ENCODE results near the gene KRTAP12-1.

The KRTAP12-1 gene

GRCh38 chr21:44644878-44645277 lies 37.1 kb downstream of the KRTAP12-1 start:
- Histone ChIP-seq H3F3A (ENCODE audit: low read depth) (no peaks in the 10 kb centered on the region), H3K9me2 (replicated peaks; ENCODE audit: low read depth, low read length) (no peaks in the 10 kb centered on the region), H3K27me3 (ENCODE audit: insufficient read depth, low read length, poor library complexity, severe bottlenecking) (no peaks in the 10 kb centered on the region), H3K4me2 (ENCODE audit: low read depth, low read length, poor library complexity, severe bottlenecking) (no peak overlapping the region), H3K9me3 (ENCODE audit: insufficient read depth, low read depth, low read length) (peaks cover 16% of the 10 kb centered on the region; the same call in 1 of the 2 replicates), H3K4me3 (ENCODE audit: low read length, poor library complexity, severe bottlenecking) (no peak overlapping the region), H2AFZ (ENCODE audit: low read length) (no peak overlapping the region), H3K9ac (ENCODE audit: low read depth, low read length, poor library complexity, severe bottlenecking) (no peak overlapping the region), H3K79me2 (ENCODE audit: insufficient read depth, low read length) (no peaks in the 10 kb centered on the region), H3K4me1 (ENCODE audit: insufficient read depth, low read length, poor library complexity, severe bottlenecking) (no peaks in the 10 kb centered on the region), H4K20me1 (ENCODE audit: insufficient read depth, low read length, poor library complexity, severe bottlenecking) (no peaks in the 10 kb centered on the region), H3K36me3 (ENCODE audit: insufficient read depth, low read length) (no peaks in the 10 kb centered on the region)
- TF ChIP-seq EZH2phosphoT487 (IDR thresholded peaks at IDR 0.05; ENCODE audit: borderline replicate concordance), result no peak
- TF ChIP-seq, protein P1, sequence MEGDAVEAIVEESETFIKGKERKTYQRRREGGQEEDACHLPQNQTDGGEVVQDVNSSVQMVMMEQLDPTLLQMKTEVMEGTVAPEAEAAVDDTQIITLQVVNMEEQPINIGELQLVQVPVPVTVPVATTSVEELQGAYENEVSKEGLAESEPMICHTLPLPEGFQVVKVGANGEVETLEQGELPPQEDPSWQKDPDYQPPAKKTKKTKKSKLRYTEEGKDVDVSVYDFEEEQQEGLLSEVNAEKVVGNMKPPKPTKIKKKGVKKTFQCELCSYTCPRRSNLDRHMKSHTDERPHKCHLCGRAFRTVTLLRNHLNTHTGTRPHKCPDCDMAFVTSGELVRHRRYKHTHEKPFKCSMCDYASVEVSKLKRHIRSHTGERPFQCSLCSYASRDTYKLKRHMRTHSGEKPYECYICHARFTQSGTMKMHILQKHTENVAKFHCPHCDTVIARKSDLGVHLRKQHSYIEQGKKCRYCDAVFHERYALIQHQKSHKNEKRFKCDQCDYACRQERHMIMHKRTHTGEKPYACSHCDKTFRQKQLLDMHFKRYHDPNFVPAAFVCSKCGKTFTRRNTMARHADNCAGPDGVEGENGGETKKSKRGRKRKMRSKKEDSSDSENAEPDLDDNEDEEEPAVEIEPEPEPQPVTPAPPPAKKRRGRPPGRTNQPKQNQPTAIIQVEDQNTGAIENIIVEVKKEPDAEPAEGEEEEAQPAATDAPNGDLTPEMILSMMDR (conservative IDR thresholded peaks at IDR 0.05; ENCODE audit: low read length), result no peak

- H3K4me3 ChIP-seq (ENCODE audit: low read length, poor library complexity, severe bottlenecking), result no peak overlapping the region
- H3K9ac ChIP-seq (ENCODE audit: low read depth, low read length, poor library complexity, severe bottlenecking), result no peak overlapping the region
- H3K79me2 ChIP-seq (ENCODE audit: insufficient read depth, low read length), result no peaks in the 10 kb centered on the region
- no peaks in the 10 kb centered on the region for H3K36me3 ChIP-seq (ENCODE audit: insufficient read depth, low read length)
- no peaks in the 10 kb centered on the region for H3K27me3 ChIP-seq (ENCODE audit: insufficient read depth, low read length, poor library complexity, severe bottlenecking)
- H3K4me1 ChIP-seq (ENCODE audit: insufficient read depth, low read length, poor library complexity, severe bottlenecking), result no peaks in the 10 kb centered on the region
- no peaks in the 10 kb centered on the region for H4K20me1 ChIP-seq (ENCODE audit: insufficient read depth, low read length, poor library complexity, severe bottlenecking)
- H3K4me2 ChIP-seq (ENCODE audit: low read depth, low read length, poor library complexity, severe bottlenecking), result no peak overlapping the region
- H3K9me3 ChIP-seq (ENCODE audit: insufficient read depth, low read depth, low read length), result peaks cover 16% of the 10 kb centered on the region; the same call in 1 of the 2 replicates
- no peaks in the 10 kb centered on the region for H3F3A ChIP-seq (ENCODE audit: low read depth)
- TF ChIP-seq, protein P1 (conservative IDR thresholded peaks at IDR 0.05; ENCODE audit: low read length), result no peak
- no peak for TF ChIP-seq EZH2phosphoT487 (IDR thresholded peaks at IDR 0.05; ENCODE audit: borderline replicate concordance)
- no peak overlapping the region for H2AFZ ChIP-seq (ENCODE audit: low read length)
- no peaks in the 10 kb centered on the region for H3K9me2 ChIP-seq (replicated peaks; ENCODE audit: low read depth, low read length)
Observed at GRCh38 chr21:44643741-44644310, 38.1 kb downstream of the KRTAP12-1 start.

GRCh38 chr21:44640761-44641160 lies 41.2 kb downstream of the KRTAP12-1 start:
- Histone ChIP-seq H2AFZ (ENCODE audit: low read length) (no peak overlapping the region), H3K9ac (ENCODE audit: low read depth, low read length, poor library complexity, severe bottlenecking) (no peak overlapping the region), H3K4me3 (ENCODE audit: low read length, poor library complexity, severe bottlenecking) (no peak overlapping the region), H3K9me2 (replicated peaks; ENCODE audit: low read depth, low read length) (no peaks in the 10 kb centered on the region), H3K27me3 (ENCODE audit: insufficient read depth, low read length, poor library complexity, severe bottlenecking) (no peaks in the 10 kb centered on the region), H4K20me1 (ENCODE audit: insufficient read depth, low read length, poor library complexity, severe bottlenecking) (no peaks in the 10 kb centered on the region), H3K4me1 (ENCODE audit: insufficient read depth, low read length, poor library complexity, severe bottlenecking) (no peaks in the 10 kb centered on the region), H3K4me2 (ENCODE audit: low read depth, low read length, poor library complexity, severe bottlenecking) (no peak overlapping the region), H3K79me2 (ENCODE audit: insufficient read depth, low read length) (no peaks in the 10 kb centered on the region), H3F3A (ENCODE audit: low read depth) (no peaks in the 10 kb centered on the region), H3K9me3 (ENCODE audit: insufficient read depth, low read depth, low read length) (peaks cover 16% of the 10 kb centered on the region; the same call in 1 of the 2 replicates), H3K36me3 (ENCODE audit: insufficient read depth, low read length) (no peaks in the 10 kb centered on the region)
- no peak for TF ChIP-seq EZH2phosphoT487 (IDR thresholded peaks at IDR 0.05; ENCODE audit: borderline replicate concordance)
- TF ChIP-seq, protein P1 (conservative IDR thresholded peaks at IDR 0.05; ENCODE audit: low read length), result no peak
